RWPE1 (cell line): Measurements from ENCODE around the gene RASA3.

Experiments used
- CTCF ChIA-PET: fragments of 350-600 bp; sonication (Branson Sonifier 250); formaldehyde crosslinking; extraction: SDS; loops from one replicate; lab custom pipeline; 2021; lab: Yijun Ruan, JAX
- POLR2A ChIA-PET: fragments of 400-600 bp; formaldehyde crosslinking; extraction: SDS; loops from one replicate; lab custom pipeline; 2020; ENCODE audit warnings: antibody characterized with exemption; ENCODE audit not compliant: low non-redundant PET; lab: Yijun Ruan, JAX
- DNase-seq: peaks from one replicate; pipeline ENCODE4 v3.0.0; 2012; ENCODE audit warnings: low spot score
- H3K27ac ChIP-seq: fragments of 450-650 bp; 2 replicates; pipeline ENCODE4 v1.5.1; 2017
- TF ChIP-seq, protein P1 (sequence below): fragments of 450-650 bp; conservative IDR thresholded peaks from 2 replicates; pipeline ENCODE4 v1.5.1; 2017; ENCODE audit warnings: low read depth, mild to moderate bottlenecking

RASA3 gene

DNA sequence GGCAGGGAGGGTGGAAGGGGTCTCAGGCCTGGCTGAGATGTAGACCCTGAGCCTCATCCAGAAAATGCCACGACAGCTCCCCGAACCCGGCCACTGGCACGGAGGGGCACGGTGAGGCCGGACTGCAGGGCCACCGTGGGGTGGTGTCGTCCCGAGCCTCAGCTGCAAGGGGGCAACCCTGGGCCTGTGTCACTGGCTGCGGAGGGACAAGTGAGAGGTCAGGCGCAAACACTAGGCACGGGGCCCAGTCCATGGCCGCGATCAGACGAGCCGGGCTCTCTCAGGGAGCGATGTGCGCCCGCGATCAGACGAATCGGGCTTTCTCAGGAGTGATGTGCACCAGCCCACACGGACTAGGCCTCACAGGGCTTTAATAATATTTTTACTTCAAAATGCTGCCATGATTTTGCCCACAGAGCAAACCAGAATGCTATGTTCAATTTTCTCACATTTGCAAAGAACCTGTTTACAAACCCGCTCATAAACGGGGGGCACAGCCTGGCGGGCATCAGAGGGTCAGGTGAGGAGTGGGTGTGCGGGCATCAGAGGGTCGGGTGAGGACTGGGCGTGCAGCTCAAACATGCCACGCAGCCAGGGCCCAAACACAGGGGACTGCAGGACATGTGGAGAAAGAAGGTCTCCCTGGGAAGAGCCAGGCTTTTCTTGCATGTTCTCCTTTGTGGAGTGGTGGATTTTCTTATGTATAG lies 115.9 kb downstream of the RASA3 start:
- ChIA-PET CTCF (interaction anchor here (0.6 kb wide), 1 partner anchor 20 kb away, joined by 5 read pairs; no protein-coding TSS in a partner anchor), POLR2A (no interaction called here)
- TF ChIP-seq, protein P1, sequence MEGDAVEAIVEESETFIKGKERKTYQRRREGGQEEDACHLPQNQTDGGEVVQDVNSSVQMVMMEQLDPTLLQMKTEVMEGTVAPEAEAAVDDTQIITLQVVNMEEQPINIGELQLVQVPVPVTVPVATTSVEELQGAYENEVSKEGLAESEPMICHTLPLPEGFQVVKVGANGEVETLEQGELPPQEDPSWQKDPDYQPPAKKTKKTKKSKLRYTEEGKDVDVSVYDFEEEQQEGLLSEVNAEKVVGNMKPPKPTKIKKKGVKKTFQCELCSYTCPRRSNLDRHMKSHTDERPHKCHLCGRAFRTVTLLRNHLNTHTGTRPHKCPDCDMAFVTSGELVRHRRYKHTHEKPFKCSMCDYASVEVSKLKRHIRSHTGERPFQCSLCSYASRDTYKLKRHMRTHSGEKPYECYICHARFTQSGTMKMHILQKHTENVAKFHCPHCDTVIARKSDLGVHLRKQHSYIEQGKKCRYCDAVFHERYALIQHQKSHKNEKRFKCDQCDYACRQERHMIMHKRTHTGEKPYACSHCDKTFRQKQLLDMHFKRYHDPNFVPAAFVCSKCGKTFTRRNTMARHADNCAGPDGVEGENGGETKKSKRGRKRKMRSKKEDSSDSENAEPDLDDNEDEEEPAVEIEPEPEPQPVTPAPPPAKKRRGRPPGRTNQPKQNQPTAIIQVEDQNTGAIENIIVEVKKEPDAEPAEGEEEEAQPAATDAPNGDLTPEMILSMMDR = no peak
- DNase-seq = no peak
- H3K27ac ChIP-seq = peak overlapping the region; percentile 95

DNA sequence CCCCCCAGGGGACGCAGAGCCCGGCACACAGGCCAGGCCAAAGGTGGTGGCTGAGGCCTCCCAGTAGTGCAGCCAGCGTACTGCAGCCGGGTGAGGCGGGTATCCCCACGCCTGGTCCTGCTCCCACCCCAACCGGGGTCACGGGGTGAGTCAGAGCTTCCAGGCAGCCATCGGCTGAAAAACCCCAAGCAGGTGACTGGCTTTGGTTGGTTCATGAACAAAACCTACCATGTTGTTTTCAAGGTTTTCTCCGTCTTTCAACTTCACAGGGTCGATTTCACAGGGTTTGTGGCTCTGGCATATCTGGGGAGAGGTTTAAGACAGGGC lies 116.5 kb downstream of the RASA3 start:
- H3K27ac ChIP-seq = peak overlapping the region; percentile 95
- peak; percentile 26 for DNase-seq
- TF ChIP-seq, protein P1 = no peak
- POLR2A ChIA-PET = no interaction called here
- CTCF ChIA-PET = interaction anchor here (0.6 kb wide), 1 partner anchor 115 kb away, joined by 3 read pairs; no protein-coding TSS in a partner anchor

DNA sequence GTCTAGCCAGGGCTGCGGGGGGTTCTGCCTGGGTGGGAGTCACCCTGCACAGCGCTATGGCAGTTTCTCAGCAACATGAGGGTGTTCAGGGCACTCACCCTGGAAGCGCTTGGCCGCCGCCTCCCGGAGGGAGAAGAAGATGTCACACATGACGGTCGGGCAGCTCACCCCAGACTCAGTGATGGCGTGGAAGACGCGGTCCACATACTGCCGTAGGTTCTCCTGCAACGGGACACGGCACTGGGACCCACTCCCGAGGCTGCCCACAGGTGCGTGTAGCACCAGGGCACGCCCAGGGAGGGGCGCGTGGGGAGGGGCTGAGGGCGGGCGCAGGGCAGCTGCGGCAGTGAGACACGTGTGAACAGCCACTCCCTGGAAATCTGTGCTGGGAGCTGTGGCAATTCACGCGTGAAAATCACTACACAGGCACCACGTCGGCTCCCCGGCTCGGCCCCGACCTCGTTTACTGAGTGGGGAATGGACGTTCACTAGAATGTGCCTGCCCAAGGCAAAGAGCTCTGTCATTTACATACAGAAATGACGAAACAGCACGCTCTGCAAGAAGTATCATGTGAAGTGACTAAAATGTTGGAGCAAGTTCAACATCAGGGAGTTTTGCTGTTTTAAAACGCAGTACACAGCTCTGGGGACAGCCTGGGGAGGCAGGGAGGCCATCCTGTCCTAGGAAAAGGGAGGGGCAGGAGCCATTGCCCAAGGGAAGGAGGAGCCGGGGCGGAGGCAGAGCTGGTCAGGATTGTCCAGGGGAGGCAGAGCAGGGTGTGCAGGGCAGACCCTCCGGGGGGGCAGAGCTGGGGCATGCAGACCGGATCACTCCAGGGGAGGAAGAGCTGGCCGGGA lies 117.1 kb downstream of the RASA3 start:
- peak; percentile 57 for DNase-seq
- ChIA-PET CTCF (interaction anchor here (0.6 kb wide), 1 partner anchor 116 kb away, joined by 3 read pairs; no protein-coding TSS in a partner anchor), POLR2A (no interaction called here)
- peak overlapping the region; percentile 95 for H3K27ac ChIP-seq
- TF ChIP-seq, protein P1 = no peak

DNA sequence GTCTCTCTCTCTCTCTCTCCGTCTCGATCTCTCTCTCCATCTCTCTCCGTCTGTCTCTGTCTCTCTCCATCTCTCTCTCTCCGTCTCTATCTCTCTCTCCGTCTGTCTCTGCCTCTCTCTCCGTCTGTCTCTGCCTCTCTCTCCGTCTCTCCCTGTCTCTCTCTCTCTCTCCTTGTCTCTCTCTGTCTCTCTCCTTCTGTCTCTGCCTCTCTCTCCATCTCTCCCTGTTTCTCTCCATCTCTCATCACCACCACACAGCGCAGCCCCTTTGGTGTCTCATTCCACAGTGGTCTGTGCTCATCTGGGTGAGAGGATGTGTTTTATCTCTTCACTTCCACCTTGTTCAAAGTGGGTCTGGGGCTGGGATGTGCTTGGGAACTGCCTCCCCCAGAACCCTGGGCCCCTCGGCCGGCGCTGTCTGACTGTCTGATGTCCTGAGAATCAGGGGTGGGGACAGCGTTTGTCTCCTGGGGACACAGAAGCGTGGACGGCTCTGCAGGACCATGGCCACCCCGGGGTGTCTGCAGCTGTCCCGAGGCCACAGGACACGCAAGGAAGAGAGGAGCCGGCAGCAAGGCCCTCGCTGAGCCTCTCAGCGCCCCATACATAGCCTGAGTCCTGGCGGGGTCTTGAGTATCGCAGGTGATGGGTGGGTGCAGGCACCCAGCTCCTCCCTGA lies 118.3 kb downstream of the RASA3 start:
- DNase-seq = no peak
- ChIA-PET CTCF (no interaction called here), POLR2A (no interaction called here)
- peak overlapping the region; percentile 95 for H3K27ac ChIP-seq
- TF ChIP-seq, protein P1 = no peak

DNA sequence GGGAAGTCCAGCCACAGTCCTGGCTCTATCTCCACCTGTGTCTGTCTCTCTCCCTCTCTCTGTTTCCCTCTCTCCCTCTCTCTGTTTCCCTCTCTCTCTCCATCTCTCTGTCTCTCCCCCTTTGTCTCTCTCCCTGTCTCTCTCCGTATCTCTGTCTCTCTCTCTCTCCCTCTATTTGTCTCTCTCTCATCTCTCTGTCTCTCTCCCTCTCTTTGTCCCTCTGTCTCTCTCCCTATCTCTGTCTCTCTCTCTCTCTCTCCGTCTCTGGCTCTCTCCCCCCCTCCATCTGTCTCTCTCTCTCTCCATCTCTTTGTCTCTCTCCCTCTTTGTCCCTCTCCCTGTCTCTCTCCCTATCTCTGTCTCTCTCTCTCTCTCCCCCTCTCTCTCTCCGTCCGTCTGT lies 119.1 kb downstream of the RASA3 start:
- no peak for DNase-seq
- H3K27ac ChIP-seq = peak overlapping the region; percentile 30; the same call in 1 of the 2 replicates
- CTCF ChIA-PET = no interaction called here
- TF ChIP-seq, protein P1 = no peak
- POLR2A ChIA-PET = no interaction called here

DNA sequence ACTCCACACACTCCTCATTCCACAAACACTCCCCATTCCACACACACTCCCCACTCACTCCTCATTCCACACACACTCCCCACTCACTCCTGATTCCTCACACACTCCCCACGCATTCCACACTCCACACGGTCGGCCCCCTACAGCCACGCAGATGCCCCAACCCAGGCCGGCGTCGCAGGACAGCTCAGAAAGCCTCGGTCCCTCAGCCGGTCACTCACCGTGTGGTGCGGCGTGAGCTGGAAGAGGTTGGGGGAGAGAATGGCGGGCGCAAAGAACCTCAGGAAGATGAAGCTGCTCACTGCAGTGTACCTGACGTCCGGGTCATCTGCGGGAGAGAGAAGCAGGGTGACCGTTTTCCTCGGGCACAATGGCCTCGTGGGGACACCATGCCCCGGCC lies 119.5 kb downstream of the RASA3 start:
- TF ChIP-seq, protein P1 = no peak
- ChIA-PET CTCF (no interaction called here), POLR2A (no interaction called here)
- H3K27ac ChIP-seq = peak overlapping the region; percentile 30; the same call in 1 of the 2 replicates
- no peak for DNase-seq
